ENCODE results near the gene ARL15. TPM values are rescaled to one million over a fixed set of nuclear protein-coding genes. Genes with fewer than 3 reads are reported as not detected.

The ARL15 gene
- total and polyA plus RNA-seq, 2 donors (not counting 3 experiments of a cell fraction or from before 2014, with no cell fraction given) = 11.9 to 24.4 TPM

DNA sequence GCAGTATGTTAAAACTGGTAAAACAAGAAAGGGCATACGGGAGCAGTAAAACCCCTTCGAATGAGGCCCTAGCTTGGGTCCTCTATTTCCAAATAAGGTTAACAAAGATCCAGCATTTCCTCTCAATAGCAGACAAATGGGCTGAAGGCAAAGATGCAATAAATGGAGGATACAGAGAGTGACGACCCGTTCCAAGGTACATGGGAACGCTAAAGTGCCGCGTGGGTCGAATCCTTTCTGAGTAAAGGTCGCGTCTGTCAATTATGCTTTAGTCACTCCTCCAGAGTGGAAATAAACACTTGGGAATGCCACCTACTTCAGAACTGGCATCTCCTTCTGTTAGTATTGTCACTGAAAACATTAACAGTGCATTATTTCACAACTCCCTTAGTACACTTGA, 24.7 kb downstream of the ARL15 start:
- H3K27ac ChIP-seq (ENCODE audit: insufficient read depth, low read depth, low read length) = no peak overlapping the region
- dilution Hi-C loops (cut with MboI; ENCODE audit: extremely low pct_ligation_motif_present, low sequenced_read_pairs) = no loop called here
- no peak for DNase-seq (ENCODE audit: low read depth, low spot score)
- H3K4me3 ChIP-seq (replicated peaks in 1 of 3; ENCODE audit: insufficient read depth in 1 of 3, low read depth in 1 of 3, low read length in 3 of 3) = no peak overlapping the region
- no peaks in the 10 kb centered on the region for H3K79me2 ChIP-seq (ENCODE audit: control insufficient read depth, insufficient read depth, low read length)
- H3K9ac ChIP-seq (replicated peaks; ENCODE audit: extremely low read depth, insufficient read depth, low read length) = no peak overlapping the region
- no peaks in the 10 kb centered on the region for H4K20me1 ChIP-seq (replicated peaks; ENCODE audit: control insufficient read depth, extremely low read depth, insufficient read depth, low read length)
- no peaks in the 10 kb centered on the region for H3K4me1 ChIP-seq (ENCODE audit: control insufficient read depth, extremely low read depth, insufficient read depth, low read length)
- H3K4me2 ChIP-seq (ENCODE audit: insufficient read depth, low read length) = no peak overlapping the region
- H3K36me3 ChIP-seq (ENCODE audit: control insufficient read depth in 2 of 2, extremely low read depth in 1 of 2, insufficient read depth in 2 of 2, low read length in 2 of 2) = no peaks in the 10 kb centered on the region
- CTCF ChIA-PET = no interaction called here
- intact Hi-C loops (cut with micrococcal nuclease) = no loop called here
- no peaks in the 10 kb centered on the region for H3K9me1 ChIP-seq (replicated peaks; ENCODE audit: control insufficient read depth, extremely low read depth, insufficient read depth, low read length)
- H3K9me3 ChIP-seq (replicated peaks; ENCODE audit: control insufficient read depth, insufficient read depth, low read length) = no peaks in the 10 kb centered on the region
- FAIRE-seq = no peak
- H3K27me3 ChIP-seq (ENCODE audit: control insufficient read depth in 2 of 2, insufficient read depth in 2 of 2, low read length in 2 of 2) = no peaks in the 10 kb centered on the region
- POLR2A ChIA-PET = no interaction called here
- TF ChIP-seq POLR2A (IDR thresholded peaks at IDR 0.05; ENCODE audit: low read depth, low read length) (no peak), JUN (IDR thresholded peaks at IDR 0.05; ENCODE audit: borderline replicate concordance, insufficient read depth, insufficient read length, low read depth) (no peak), MYC (IDR thresholded peaks at IDR 0.05; ENCODE audit: low read depth, low read length) (no peak), POLR2AphosphoS5 (IDR thresholded peaks at IDR 0.05; ENCODE audit: insufficient read depth, low read depth, low read length) (no peak), GATA2 (IDR thresholded peaks at IDR 0.05; ENCODE audit: insufficient read depth, insufficient read length, low read depth, low read length) (no peak), FOS (IDR thresholded peaks at IDR 0.05; ENCODE audit: borderline replicate concordance, insufficient read depth, low read length) (no peak), EZH2 (IDR thresholded peaks at IDR 0.05; ENCODE audit: borderline replicate concordance, low read depth, low read length, severe bottlenecking) (no peak)
- TF ChIP-seq, protein P1, sequence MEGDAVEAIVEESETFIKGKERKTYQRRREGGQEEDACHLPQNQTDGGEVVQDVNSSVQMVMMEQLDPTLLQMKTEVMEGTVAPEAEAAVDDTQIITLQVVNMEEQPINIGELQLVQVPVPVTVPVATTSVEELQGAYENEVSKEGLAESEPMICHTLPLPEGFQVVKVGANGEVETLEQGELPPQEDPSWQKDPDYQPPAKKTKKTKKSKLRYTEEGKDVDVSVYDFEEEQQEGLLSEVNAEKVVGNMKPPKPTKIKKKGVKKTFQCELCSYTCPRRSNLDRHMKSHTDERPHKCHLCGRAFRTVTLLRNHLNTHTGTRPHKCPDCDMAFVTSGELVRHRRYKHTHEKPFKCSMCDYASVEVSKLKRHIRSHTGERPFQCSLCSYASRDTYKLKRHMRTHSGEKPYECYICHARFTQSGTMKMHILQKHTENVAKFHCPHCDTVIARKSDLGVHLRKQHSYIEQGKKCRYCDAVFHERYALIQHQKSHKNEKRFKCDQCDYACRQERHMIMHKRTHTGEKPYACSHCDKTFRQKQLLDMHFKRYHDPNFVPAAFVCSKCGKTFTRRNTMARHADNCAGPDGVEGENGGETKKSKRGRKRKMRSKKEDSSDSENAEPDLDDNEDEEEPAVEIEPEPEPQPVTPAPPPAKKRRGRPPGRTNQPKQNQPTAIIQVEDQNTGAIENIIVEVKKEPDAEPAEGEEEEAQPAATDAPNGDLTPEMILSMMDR (IDR thresholded peaks at IDR 0.05; ENCODE audit: extremely low read depth in 1 of 2, insufficient read depth in 1 of 2, low read depth in 1 of 2, low read length in 2 of 2) = no peak
- TF ChIP-seq, protein P2, sequence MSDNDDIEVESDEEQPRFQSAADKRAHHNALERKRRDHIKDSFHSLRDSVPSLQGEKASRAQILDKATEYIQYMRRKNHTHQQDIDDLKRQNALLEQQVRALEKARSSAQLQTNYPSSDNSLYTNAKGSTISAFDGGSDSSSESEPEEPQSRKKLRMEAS (IDR thresholded peaks at IDR 0.05; ENCODE audit: insufficient read depth, insufficient read length) = no peak
- no TSS peak for BruUV-seq (replicated peaks)
- H2AFZ ChIP-seq (ENCODE audit: low read depth, low read length) = no peak overlapping the region

All from endothelial cell of umbilical vein (primary cell).